Ascending aorta (tissue), 2 donors: ENCODE results near the gene EXPH5. TPM values are rescaled to one million over a fixed set of nuclear protein-coding genes. Genes with fewer than 3 reads are reported as not detected.

ENCODE experiments used
- DNase-seq, 2 donors: peaks; one replicate each; pipeline ENCODE4 v3.0.0-alpha.2; 2019; ENCODE audit warnings: low spot score in 2 of 2
- H3K27ac ChIP-seq, 2 donors: fragments of 200-600 bp; sonication (generic); one replicate each; pipeline ENCODE4 v1.5.1; 2016 to 2017; ENCODE audit warnings: mild to moderate bottlenecking in 1 of 2
- H3K27me3 ChIP-seq: fragments of 200-600 bp; sonication (generic); one replicate; pipeline ENCODE4 v1.5.1; 2017
- H3K36me3 ChIP-seq, 2 donors: fragments of 200-600 bp; sonication (generic); one replicate each; pipeline ENCODE4 v1.5.1; 2016
- H3K4me1 ChIP-seq, 2 donors: fragments of 200-600 bp; sonication (generic); one replicate each; pipeline ENCODE4 v1.5.1; 2016 to 2017; ENCODE audit warnings: mild to moderate bottlenecking in 1 of 2
- H3K4me3 ChIP-seq, 2 donors: fragments of 200-600 bp; sonication (generic); one replicate each; pipeline ENCODE4 v1.5.1; 2016 to 2017; ENCODE audit warnings: mild to moderate bottlenecking in 1 of 2
- H3K9me3 ChIP-seq, 2 donors: fragments of 200-600 bp; sonication (generic); one replicate each; pipeline ENCODE4 v1.5.1; 2016
- intact Hi-C: fragments of 100-400 bp; cut with DNase I; formaldehyde crosslinking; loops from one replicate; pipeline ENCODE4 v1.15.1; 2023
- total RNA-seq: library from RNA; depleted of rRNA; stranded (reverse); fragments of >200 nt; gene quantifications from one replicate; pipeline ENCODE4 v1.1.0, GENCODE V29; 2016
- TF ChIP-seq, protein P1 (sequence below), 3 experiments: fragments of 200-600 bp in 2 of 3; fragments of 450-650 bp in 1 of 3; sonication (generic) in 2 of 3; IDR thresholded peaks; one replicate each; pipeline ENCODE4 v1.5.1; 2016 to 2019; ENCODE audit warnings: antibody characterized with exemption in 3 of 3, mild to moderate bottlenecking in 1 of 3, moderate library complexity in 1 of 3

EXPH5 gene
- total RNA-seq, 1 donor from 2014 or later, result 1.1 TPM

GRCh38 chr11:108538022-108538424 lies 55.5 kb downstream of the EXPH5 start:
- Histone ChIP-seq H3K27me3 (no peaks in the 10 kb centered on the region), H3K4me1 (no peaks in the 10 kb centered on the region), H3K4me3 (no peak overlapping the region), H3K9me3 (no peaks in the 10 kb centered on the region), H3K36me3 (no peaks in the 10 kb centered on the region), H3K27ac (no peak overlapping the region)
- TF ChIP-seq, protein P1, sequence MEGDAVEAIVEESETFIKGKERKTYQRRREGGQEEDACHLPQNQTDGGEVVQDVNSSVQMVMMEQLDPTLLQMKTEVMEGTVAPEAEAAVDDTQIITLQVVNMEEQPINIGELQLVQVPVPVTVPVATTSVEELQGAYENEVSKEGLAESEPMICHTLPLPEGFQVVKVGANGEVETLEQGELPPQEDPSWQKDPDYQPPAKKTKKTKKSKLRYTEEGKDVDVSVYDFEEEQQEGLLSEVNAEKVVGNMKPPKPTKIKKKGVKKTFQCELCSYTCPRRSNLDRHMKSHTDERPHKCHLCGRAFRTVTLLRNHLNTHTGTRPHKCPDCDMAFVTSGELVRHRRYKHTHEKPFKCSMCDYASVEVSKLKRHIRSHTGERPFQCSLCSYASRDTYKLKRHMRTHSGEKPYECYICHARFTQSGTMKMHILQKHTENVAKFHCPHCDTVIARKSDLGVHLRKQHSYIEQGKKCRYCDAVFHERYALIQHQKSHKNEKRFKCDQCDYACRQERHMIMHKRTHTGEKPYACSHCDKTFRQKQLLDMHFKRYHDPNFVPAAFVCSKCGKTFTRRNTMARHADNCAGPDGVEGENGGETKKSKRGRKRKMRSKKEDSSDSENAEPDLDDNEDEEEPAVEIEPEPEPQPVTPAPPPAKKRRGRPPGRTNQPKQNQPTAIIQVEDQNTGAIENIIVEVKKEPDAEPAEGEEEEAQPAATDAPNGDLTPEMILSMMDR (IDR thresholded peaks at IDR 0.05), result no peak
- intact Hi-C loops, result no loop called here
- DNase-seq, result no peak

- no peak for DNase-seq
These were observed 56.8 kb downstream of the EXPH5 start for GRCh38 chr11:108536783-108537182.

DNA sequence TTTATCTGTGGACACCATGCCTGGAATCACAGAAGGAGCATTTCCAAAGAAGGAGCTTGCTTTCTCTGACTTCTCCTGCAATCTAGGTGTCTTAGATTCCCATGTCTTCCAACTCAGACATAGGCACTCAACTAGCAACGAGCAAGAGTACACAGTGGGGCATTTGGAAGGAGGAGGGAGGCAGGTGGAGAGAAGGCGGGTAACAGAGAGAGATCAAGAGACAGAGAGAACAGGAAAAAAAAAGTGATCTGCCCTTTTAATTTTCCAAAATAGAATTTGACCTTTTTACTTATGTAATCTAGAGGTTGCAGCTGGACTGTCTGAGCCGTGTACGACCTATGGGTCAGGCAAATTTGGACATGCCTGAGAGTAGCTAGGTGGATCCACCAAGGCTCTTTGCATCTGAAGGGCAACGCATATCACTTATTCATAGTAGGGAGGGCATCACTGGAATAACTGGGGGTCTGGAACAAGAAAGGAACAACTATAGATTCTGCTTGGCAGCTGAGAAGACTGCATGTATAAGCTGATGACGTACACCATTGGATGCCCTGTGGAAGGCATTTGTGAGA lies 58.1 kb downstream of the EXPH5 start:
- no peaks in the 10 kb centered on the region for H3K27me3 ChIP-seq
- H3K36me3 ChIP-seq, result no peaks in the 10 kb centered on the region
- DNase-seq, result no peak
- H3K9me3 ChIP-seq, result no peaks in the 10 kb centered on the region
- H3K27ac ChIP-seq, result no peak overlapping the region
- H3K4me1 ChIP-seq, result no peaks in the 10 kb centered on the region
- TF ChIP-seq, protein P1 (IDR thresholded peaks at IDR 0.05), result no peak
- intact Hi-C loops, result no loop called here
- H3K4me3 ChIP-seq, result no peak overlapping the region

More at GRCh38 chr11:108536783-108537182, 56.8 kb downstream of the EXPH5 start:
- TF ChIP-seq, protein P1 (IDR thresholded peaks at IDR 0.05), result no peak
- intact Hi-C loops, result no loop called here
- H3K27ac ChIP-seq, result no peak overlapping the region
- H3K4me3 ChIP-seq, result no peak overlapping the region
- no peaks in the 10 kb centered on the region for H3K27me3 ChIP-seq
- H3K9me3 ChIP-seq, result no peaks in the 10 kb centered on the region
- no peaks in the 10 kb centered on the region for H3K4me1 ChIP-seq
- no peaks in the 10 kb centered on the region for H3K36me3 ChIP-seq

DNA sequence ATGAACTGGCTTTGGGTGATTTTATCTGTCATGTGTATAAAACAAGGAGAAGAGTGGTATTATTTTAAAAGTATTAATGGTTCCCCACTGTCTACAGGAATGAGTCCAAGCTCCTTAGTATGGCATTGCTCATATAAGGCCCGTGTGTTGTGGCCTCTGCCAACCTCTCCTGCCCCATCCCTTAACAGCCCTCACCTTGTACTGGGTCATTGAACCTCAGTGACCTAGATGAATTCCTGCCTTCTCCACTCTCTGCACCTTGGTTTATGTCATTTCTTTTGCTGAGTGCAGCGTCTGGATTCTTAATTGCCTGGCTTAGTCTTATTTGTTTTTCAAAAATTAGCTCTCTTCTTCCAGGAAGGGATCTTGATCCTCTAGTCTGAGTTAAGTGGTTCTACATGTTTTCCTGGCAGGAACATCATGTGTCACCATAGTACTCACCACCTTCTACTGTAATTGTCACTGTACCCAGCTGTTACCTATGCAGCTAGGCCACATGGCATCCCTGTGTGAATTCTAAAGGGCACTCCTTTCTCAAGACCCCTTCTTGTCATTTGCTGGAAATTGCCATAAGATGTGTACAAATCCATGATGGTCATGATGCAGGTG lies 59.2 kb downstream of the EXPH5 start:
- no peak for DNase-seq
- no peak overlapping the region for H3K27ac ChIP-seq
- H3K36me3 ChIP-seq, result no peaks in the 10 kb centered on the region
- intact Hi-C loops, result loop anchor here (5.0 kb wide), 1 partner anchor 33 kb away; no protein-coding TSS in a partner anchor
- no peaks in the 10 kb centered on the region for H3K27me3 ChIP-seq
- no peak overlapping the region for H3K4me3 ChIP-seq
- TF ChIP-seq, protein P1 (IDR thresholded peaks at IDR 0.05), result no peak
- no peaks in the 10 kb centered on the region for H3K4me1 ChIP-seq
- no peaks in the 10 kb centered on the region for H3K9me3 ChIP-seq

DNA sequence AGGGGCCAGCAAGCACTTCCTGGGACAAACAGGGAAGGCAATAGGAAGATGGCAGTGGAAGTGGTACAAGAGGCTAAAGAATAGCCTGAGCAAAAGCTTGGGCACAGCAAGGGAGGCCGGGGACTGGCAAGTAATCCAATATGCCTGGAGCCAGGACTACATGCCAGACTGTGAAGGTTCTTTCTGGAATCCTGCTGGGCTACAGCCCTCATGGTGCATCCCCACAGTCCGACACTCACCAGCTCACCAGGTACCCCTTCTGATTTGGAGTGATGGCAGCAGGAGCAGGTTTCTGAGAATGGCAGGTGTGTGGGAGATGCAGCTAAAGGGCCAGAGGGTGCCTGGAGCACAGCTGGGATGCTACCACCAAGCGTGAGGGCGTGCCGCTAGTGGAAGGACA lies 63.1 kb downstream of the EXPH5 start:
- no peaks in the 10 kb centered on the region for H3K27me3 ChIP-seq
- intact Hi-C loops, result loop anchor here (5.0 kb wide), 1 partner anchor 37 kb away; no protein-coding TSS in a partner anchor
- H3K36me3 ChIP-seq, result no peaks in the 10 kb centered on the region
- H3K9me3 ChIP-seq, result no peaks in the 10 kb centered on the region
- H3K4me3 ChIP-seq, result no peak overlapping the region
- no peak overlapping the region for H3K27ac ChIP-seq
- no peak for DNase-seq
- TF ChIP-seq, protein P1 (IDR thresholded peaks at IDR 0.05), result no peak
- H3K4me1 ChIP-seq, result no peaks in the 10 kb centered on the region
